ENCODE data around the gene PRR36.

DNA sequence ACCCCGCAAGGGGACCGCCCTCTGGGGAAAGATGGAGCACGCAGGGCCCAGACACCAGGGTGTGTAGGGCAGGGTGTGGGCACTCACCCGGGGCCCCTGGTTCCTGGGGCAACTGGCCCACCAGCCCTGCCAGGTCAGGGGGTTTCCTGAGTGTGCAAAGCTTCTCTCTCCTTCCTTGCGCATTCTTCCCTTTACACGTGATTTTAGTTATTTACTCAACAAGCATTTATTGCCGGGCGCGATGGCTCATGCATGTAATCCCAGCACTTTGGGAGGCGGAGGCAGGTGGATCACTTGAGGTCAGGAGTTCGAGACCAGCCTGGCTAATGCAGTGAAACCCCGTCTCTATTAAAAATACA is 20.4 kb downstream of the PRR36 start:
- TF ChIP-seq, protein P1, sequence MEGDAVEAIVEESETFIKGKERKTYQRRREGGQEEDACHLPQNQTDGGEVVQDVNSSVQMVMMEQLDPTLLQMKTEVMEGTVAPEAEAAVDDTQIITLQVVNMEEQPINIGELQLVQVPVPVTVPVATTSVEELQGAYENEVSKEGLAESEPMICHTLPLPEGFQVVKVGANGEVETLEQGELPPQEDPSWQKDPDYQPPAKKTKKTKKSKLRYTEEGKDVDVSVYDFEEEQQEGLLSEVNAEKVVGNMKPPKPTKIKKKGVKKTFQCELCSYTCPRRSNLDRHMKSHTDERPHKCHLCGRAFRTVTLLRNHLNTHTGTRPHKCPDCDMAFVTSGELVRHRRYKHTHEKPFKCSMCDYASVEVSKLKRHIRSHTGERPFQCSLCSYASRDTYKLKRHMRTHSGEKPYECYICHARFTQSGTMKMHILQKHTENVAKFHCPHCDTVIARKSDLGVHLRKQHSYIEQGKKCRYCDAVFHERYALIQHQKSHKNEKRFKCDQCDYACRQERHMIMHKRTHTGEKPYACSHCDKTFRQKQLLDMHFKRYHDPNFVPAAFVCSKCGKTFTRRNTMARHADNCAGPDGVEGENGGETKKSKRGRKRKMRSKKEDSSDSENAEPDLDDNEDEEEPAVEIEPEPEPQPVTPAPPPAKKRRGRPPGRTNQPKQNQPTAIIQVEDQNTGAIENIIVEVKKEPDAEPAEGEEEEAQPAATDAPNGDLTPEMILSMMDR (IDR thresholded peaks at IDR 0.05): no peak
- TF ChIP-seq POLR2A (IDR thresholded peaks at IDR 0.05): no peak

All from adrenal gland (tissue), 5 donors.